NT2/D1 (cell line): ENCODE data around the gene PCED1B.

ENCODE experiments used
- SUZ12 ChIP-seq: IDR thresholded peaks from 2 replicates; pipeline ENCODE4 v1.6.1; 2011; ENCODE audit not compliant: insufficient read length, insufficient read depth; ENCODE audit errors: extremely low read depth
- YY1 ChIP-seq: IDR thresholded peaks from 2 replicates; pipeline ENCODE4 v1.6.1; 2011; ENCODE audit not compliant: insufficient read length, insufficient read depth
- ZNF274 ChIP-seq: IDR thresholded peaks from 2 replicates; pipeline ENCODE4 v1.6.1; 2011; ENCODE audit warnings: mild to moderate bottlenecking, low read depth, low read length

- TF ChIP-seq ZNF274 (no peak), YY1 (no peak), SUZ12 (no peak)
Observed at GRCh38 chr12:47105914-47106674, 26.7 kb downstream of the PCED1B start.
